ENCODE data around the gene PNRC2. TPM values are rescaled to one million over a fixed set of nuclear protein-coding genes. Genes with fewer than 3 reads are reported as not detected.

The PNRC2 gene, protein sequence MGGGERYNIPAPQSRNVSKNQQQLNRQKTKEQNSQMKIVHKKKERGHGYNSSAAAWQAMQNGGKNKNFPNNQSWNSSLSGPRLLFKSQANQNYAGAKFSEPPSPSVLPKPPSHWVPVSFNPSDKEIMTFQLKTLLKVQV
- total RNA-seq (2022; extraction: Qiagen RNA extraction; ENCODE audit: low read depth), result 26.3 to 37.8 TPM (median 29.2 TPM) in 5 replicates

DNA sequence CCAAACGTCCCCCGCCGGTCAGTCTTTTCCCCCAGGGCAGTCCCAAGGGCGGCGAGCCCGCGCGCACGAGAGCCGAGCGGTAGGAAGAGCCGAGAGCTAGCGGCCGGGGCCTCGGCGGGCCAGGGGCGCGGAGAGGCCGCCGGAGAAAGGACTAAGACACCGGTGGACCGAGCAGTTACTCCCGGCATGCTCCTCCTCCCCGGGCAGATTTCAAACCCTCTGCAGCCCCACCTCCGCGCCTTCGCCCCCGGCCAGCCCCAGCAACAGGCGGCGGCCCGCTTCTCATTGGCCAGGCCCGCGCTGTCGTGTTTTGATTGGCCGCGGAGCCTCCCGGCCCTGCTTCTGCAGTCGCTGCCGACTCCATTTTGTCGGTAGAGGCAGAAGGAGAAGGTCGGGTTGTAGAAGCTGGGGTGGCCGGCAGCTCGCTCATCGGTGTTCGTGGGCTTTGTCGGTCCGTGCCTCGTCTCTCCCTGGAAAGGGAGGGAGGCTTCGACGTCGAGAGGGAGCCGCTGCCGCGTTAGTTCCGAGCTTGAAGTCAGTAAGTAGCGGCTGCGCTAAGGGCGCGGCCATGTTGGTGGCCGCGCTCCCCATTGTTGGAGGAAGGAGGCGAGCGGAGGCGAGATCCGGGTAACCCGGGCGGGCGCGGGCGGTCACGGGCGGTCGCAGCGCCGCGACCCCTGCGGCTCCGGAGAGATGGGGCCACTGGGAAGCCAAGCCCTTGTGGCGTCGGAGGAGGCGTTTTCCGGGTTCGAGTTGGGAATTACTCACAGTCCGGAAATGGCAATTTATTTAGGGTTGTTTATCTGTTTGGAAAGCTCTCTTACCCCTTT is at the start of gene PNRC2:
Gene PNRC2, plus strand, starts transcription at position 368 of the 830 bp plus-strand sequence. CDS start 1,630 bp downstream, outside the sequence.

GRCh38 chr1:23913212-23913880 is 46.3 kb upstream of the PNRC2 start, which contains the start of gene CNR2:
CNR2 (minus strand) TSS chr1:23913362; CDS start chr1:23875617, 37,745 bp downstream.

DNA sequence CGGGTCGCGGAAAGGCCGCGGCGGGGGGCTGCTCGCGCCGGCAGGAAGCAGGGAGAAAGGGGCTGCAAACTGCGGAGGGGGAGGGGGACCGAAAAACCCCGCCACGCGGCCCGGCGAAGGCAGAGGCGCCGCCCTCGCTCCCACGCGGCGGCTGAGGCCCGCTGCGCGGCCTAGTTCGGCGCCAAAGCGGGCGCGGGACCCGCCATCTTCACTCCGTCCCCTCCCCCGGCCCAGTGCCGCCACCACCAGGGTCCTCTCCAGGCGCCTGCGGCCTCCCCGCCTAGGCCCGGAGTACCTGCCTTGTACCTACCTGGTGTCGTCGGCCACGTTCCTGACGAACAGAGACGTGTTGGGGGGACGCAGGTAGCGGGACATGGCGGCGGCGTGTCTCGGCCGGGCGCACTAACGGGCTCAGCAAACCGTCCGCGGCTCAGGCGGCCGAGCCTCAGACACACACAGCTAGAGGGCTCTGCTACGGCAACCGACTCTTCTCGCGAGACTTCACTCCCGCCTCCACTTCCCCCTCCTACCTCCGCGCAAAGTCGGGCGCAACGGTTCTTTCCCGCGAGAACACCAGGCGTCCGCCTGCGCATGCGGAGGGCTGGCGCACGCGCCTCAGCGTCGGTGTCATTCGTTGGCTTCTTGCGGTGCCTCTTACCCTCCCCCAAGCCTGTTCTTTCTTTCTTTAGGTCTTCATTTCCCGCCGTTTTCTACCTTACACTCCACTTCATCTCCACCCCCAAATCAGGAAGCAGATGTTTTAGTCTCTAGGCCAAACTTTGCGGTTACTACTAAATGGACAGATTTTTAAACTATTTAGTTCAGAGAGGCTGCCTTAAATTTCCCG is 20.5 kb downstream of the PNRC2 start, which contains the start of gene SRSF10:
Gene SRSF10, minus strand, starts transcription at position 447 of the 847 bp plus-strand sequence. Its CDS starts 72 bp downstream, at position 375.

Other genes starting within 250 kb of the PNRC2 start
- 25.9 to 33.4 TPM (median 27.1 TPM) in 5 replicates for gene ELOA, start 216.4 kb upstream of the PNRC2 start, total RNA-seq (2022; extraction: Qiagen RNA extraction; ENCODE audit: low read depth)
- gene PITHD1, start 181.4 kb upstream of the PNRC2 start, total RNA-seq (2022; extraction: Qiagen RNA extraction; ENCODE audit: low read depth), result 29.5 to 40.2 TPM (median 36.9 TPM) in 5 replicates
- gene LYPLA2, start 168.7 kb upstream of the PNRC2 start, total RNA-seq (2022; extraction: Qiagen RNA extraction; ENCODE audit: low read depth), result 58.0 to 63.2 TPM (median 62.5 TPM) in 5 replicates
- 66.9 to 78.9 TPM (median 74.3 TPM) in 5 replicates for gene GALE, start 159.1 kb upstream of the PNRC2 start, total RNA-seq (2022; extraction: Qiagen RNA extraction; ENCODE audit: low read depth)
- gene HMGCL, start 134.4 kb upstream of the PNRC2 start, total RNA-seq (2022; extraction: Qiagen RNA extraction; ENCODE audit: low read depth), result 12.8 to 14.6 TPM (median 12.9 TPM) in 5 replicates
- gene FUCA1, start 91.5 kb upstream of the PNRC2 start, total RNA-seq (2022; extraction: Qiagen RNA extraction; ENCODE audit: low read depth), result 8.5 to 10.5 TPM (median 9.6 TPM) in 5 replicates
- gene CNR2, start 46.5 kb upstream of the PNRC2 start, total RNA-seq (2022; extraction: Qiagen RNA extraction; ENCODE audit: low read depth), result not detected in 5 replicates
- 79.8 to 90.0 TPM (median 81.8 TPM) in 5 replicates for gene SRSF10, start 20.5 kb downstream of the PNRC2 start, total RNA-seq (2022; extraction: Qiagen RNA extraction; ENCODE audit: low read depth)
- gene MYOM3, start 152.3 kb downstream of the PNRC2 start, total RNA-seq (2022; extraction: Qiagen RNA extraction; ENCODE audit: low read depth), result 5.5 to 7.5 TPM (median 6.2 TPM) in 5 replicates
- 3.5 to 4.9 TPM (median 4.1 TPM) in 5 replicates for gene IL22RA1, start 183.3 kb downstream of the PNRC2 start, total RNA-seq (2022; extraction: Qiagen RNA extraction; ENCODE audit: low read depth)
- gene IFNLR1, start 227.5 kb downstream of the PNRC2 start, total RNA-seq (2022; extraction: Qiagen RNA extraction; ENCODE audit: low read depth), result 0.73 to 1.6 TPM (median 1.1 TPM) in 5 replicates